HG03460 (cell line): ENCODE data around the gene TLK2.
"Not testable (repeated sequence)": the region's sequence is repeated elsewhere in the genome, so short reads cannot be mapped to it uniquely, and the experiment has no call there.

ENCODE experiments used
- ATAC-seq: cut with Tn5 transposase; IDR thresholded peaks from one replicate; pipeline ENCODE4 v1.9.1; 2021; ENCODE audit not compliant: unreplicated experiment

The TLK2 gene

DNA sequence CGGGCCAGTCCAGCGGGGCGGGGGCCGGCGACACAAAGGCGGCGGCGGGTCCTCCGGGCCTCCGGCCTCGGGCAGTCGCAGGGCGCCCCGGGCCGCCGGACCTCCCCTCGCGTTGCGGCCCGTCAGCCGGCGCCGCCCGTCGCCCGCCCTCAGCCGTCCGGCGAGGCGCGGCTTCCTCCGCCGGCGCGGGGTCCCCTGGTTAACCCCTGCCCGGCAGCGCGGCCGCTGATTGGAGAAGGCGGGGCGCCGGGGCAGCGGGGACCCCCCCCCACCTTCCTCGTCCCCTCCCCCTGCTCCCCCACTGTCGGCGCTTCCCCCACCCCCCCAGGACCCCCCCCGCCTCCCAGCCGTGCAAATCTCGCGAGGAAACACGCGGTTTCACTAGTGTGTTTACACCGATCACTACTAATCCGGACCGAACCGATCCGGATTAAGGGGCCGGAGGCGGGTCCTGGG lies at the start of gene TLK2:
Gene TLK2 (plus strand): TSS at position 402 of the 456 bp plus-strand sequence. CDS start 2,301 bp downstream, outside the sequence.
- peak; percentile 74 for ATAC-seq

DNA sequence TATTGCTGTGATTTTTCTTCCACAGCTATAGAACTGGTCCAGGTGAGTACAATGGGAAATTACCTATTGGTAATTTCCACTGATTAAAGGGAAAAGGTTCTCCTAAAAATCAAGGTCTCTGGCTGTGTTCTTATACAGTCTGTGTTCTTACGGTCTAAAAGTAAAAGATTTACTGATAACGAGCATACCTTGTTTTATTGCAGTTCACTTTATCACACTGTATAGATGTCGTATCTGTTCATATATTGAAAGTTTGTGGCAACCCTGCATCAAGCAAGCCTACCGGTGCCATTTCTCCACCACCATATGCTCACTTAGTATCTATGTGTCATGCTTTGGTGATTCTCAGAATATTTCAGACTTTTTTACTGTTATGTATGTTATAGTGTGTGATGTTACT lies 43.4 kb upstream of the TLK2 start:
- ATAC-seq = not testable (repeated sequence)

DNA sequence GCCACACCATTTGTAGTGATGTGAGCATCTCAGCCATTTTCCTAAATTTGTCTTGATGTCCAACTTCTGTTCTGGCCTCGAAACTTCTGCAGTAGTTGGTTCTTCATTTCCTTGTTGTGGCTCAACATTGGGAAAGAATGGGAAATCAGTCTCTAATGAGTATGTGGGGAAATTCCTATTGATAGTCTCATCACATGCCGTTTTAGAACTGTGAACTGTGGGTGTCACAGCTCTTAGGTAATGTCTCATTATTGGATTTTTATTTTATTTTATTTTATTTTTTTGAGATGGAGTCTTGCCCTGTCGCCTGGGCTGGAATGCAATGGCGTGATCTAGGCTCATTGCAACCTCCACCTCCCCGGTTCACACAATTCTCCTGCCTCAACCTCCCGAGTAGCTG lies 37.4 kb upstream of the TLK2 start:
- not testable (repeated sequence) for ATAC-seq

DNA sequence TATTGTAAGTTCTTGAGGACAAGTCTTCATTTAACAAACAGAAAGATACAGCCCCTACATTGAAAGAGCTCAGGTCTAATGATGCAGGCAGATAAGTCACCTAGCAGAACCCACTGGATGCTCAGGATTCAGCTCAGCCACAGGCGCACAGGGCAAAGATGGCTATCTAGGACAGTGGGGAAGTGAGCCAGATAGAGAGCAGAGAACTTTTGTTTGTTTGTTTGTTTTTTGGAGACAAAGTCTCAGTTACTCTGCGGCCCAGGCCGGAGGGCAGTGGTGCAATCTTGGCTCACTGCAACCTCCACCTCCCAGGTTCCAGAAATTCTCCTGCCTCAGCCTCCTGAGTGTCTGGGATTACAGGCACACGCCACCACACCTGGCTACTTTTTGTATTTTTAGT lies 34.6 kb upstream of the TLK2 start:
- ATAC-seq = no peak

DNA sequence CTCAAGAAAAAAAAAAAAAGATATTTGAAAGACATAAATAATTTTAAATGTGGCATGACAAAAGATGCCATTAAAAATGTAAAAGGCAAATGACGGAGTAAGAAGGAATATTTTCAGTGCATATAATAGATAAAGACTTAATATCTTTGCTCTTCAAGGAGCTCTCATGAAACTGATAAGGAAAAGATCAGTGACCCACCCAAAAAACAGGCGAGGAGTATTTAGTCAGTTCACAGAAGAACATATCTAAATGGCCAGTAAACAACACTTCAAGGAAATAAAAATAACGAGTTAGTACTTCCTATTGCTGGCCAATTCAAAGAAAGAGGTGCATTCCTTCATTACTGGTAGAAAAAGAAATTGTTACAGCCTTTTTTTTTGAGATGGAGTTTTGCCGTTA lies 32.8 kb upstream of the TLK2 start:
- ATAC-seq = not testable (repeated sequence)

DNA sequence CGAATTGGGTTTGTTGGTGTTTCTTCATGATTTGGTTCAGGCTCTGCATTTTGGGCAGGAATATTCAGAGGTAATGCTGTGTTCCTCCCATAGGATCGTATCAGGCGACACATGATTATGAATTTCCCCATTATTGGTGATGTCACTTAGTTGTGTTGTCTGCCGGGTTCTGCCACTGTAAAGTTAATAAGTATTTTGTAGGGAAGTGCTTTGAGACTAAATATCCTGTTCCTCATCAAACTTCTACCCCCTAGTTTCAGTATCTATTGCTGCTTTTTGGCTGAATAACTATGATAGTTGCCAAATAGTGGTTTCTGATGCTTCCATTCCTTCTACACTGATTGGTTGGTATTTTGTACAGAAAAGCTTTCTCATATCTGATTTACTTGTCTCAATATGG lies 26.4 kb upstream of the TLK2 start:
- ATAC-seq = not testable (repeated sequence)

DNA sequence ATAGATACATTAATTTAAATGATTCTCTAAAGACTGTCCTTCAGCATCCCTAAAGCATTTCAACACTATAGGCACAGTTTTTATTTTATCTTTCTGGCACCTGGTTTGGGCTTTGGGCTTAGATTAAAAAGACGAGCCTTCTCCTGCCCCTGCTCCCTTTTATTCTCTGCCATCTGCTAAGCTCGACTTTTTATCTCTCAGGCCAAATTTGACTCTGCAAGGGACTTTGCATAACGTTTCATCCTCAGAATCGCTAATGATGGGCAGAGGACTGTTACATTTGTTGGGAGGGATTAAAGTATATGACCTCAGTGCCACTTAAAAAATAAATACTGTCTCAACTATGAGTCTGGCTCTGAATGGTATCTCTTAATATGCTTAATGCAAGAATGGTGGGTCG lies 25.6 kb upstream of the TLK2 start:
- not testable (repeated sequence) for ATAC-seq

DNA sequence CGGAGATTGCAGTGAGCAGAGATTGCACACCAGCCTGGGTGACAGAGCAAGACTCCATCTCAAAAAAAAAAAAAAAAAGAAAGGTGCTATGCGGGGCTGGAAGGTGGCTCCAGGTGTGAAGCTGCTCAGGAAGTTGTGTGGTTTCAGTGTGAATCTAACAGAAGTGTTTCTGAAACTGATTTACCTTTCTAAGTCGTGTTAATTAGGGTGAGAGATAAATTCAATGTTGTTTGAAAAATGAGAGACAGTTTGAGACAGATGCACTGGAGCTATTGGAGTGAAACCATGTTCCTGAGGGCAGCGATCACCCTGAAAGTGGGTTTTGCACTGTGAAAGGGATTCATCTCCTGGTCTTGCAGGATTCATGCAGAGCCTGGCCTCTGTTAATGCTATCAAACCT lies 25.0 kb upstream of the TLK2 start:
- ATAC-seq = not testable (repeated sequence)

DNA sequence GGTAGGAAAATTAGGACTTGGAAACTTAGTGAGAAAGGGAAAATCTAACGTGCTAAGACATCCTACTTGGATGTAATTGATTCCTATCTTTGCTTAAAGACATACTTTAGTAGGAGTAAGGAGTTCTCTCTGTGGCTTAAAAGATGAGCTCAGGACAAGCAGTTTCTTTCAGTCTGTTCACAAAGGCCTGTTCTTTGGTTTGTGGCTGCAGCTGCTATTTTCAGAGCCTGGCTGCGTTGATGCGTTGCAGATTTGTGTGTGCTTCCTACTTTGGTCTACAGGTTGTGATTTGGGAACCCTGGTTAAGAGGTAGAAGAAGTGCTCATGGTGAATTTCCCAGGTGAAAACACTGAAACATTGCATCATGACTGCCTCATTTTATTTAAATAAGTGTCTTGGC lies 24.5 kb upstream of the TLK2 start:
- ATAC-seq = peak; percentile 64

DNA sequence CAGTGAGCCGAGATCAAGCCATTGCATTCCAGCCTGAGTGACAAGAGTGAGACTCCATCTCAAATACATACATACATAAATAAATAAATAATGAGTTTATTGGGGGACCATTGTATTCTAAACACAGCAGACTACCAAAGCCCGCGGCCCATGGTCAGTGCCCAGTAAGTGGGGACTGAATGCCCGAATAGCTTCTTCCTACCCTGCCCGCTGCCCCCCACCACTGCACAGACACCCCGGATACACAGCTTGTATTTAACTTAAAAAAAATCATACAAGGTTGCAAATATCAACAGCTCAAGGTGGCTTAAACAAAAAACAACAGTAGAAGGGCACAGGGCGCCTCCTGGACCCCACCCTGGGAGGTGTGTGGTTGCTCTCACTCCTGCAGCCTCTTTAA lies 22.6 kb upstream of the TLK2 start:
- ATAC-seq = no peak

DNA sequence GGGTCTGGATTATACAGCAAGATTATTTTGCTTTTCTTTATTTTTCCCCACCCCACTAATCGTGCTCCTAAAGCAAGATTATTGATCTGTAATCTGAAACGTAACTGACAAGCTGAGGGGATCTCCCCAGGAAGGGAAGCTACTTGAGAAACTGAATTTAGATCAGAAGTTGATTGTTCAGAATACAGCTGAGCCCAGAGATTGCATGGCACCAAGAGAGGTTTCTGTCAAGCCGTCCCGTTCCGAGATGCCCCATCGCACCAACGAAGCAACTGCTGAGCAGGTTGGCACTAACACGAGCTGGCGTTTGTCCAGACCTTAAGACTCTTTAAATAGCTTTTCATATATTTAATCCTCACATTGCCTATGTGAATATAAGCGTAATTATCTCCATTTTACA lies 20.1 kb upstream of the TLK2 start:
- not testable (repeated sequence) for ATAC-seq

DNA sequence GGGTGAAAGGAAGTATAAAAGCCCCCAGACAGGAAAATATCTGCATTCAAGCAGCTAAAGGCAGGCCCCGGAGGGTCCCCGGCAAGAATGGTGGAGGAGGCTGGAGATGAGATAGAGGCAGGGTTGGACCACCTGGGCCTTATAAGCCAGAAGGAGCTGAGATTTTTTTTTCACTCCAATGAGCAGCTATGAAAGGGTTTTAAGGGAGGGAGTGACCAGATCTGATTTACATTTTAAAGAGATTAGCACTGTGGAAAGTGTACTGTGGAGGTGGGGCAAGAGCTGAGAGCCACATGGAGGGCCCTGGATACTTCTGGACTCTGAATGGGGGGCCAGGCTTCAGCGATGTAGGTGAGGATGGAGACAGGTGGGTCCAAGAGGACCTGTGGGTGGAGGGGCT lies 14.2 kb upstream of the TLK2 start:
- not testable (repeated sequence) for ATAC-seq

DNA sequence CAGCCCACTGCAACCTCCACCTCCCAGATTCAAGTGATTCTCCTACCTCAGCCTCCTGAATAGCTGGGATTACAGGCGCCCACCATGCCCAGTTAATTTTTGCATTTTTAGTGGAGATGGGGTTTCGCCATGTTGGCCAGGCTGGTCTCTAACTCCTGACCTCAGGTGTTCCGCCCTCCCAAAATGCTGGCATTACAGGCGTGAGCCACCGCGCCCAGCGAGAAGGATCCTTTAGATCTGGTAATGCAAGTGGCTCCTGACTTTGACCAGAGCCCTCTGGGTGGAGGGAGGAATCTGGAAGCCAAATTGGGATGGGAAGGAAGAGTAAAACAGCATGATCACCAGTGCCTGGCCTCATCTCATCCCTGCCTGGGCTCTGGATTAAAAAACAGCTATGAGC lies 13.4 kb upstream of the TLK2 start:
- not testable (repeated sequence) for ATAC-seq

DNA sequence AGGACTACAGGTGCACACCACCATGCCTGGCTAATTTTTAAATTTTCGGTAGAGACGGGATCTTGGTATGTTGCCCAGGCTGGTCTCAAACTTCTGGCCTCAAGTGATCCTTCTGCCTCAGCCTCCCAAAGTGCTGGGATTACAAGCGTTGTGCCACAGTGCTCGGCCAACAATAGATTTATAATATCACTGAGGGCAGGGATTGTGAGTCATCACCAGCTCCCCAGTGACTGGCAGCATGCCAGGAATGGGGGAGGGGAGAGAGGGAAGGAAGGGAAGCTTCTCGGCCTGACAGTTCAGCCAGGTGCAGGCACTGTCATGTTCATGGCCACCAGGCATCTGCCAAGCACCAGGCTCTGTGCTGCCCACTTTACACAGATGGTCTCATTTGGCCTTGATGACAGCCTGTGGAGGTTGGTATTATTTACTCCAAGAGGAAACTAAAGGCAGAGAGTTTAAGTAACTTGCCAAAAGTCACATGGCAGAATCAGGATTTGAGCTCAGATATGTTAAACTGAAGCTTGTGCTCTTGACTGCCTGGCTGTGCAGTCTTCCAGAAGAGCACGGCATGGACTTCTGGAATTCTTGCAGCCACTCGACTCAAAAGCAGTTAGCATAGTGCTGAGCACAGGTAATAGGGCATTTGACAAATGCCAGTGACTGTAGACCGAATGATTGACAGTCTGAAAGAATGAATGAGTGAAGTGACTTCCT lies 7.8 kb upstream of the TLK2 start:
- ATAC-seq = not testable (repeated sequence)

DNA sequence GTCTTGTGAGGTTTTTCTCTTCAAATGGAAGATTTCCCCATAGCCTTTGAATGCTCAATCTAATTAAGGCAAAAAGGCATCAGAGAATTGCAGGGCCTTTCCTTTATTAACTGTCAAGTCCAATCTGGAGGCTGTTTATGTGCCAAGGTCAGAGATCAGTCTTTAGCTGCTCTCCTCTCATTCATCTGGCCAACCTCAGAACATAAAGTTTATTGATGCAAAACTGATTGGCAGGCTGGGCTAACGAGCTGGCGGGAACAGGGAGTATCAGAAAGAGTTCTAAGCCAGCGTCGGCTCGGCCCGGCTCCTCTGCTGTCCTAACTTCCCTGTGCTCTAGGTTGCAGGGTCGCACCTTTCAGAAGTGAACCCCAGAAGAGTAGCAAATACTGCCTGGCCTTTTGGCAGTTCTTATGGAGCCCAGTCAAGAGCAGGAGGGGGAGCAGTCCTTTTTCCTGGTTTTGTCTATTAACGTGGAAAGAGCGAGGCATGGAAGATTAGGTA lies 7.2 kb upstream of the TLK2 start:
- ATAC-seq = not testable (repeated sequence)

DNA sequence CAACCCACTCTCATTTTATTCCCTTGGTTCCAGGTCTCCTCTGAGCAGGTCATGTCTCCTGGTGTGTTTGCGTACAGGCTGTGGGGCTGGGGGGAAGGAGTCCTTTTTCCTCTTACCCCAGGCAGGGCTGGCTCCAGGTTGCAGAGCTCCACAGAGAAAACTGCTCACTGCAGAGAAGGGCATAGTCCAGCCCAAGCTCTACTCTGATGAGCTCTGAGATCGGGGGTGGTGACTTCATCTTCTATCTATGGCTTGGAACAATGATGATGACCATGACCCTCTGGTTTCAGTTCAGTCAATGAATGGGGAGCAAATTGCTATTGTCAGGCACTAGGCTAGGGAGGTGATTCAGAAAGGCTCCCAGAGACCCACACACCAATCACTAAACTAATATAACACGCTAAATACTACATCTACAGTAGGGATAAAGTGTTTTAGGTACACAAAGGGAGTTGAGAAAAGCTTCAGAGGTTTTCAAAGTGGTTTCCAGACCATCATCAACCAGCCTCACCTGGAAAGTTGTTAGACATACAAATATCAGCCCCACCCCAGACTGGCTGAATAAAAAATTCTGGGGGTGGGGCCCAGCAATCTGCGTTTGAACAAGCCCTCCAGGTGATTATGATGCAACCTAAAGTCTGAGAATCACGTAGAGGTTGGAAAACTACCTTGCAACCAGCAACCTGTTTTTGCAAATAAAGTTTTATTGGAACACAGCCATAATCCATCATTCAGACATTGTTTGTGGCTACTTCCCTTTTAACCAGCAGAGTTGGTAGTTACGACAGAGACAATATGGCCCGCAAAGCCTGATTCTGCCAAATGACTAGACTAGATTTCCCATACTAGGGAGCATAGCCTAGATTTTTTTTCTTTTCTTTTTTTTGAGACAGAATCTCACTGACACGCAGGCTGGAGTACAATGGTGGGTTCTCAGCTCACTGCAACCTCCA lies 5.3 kb upstream of the TLK2 start:
- ATAC-seq = not testable (repeated sequence)

DNA sequence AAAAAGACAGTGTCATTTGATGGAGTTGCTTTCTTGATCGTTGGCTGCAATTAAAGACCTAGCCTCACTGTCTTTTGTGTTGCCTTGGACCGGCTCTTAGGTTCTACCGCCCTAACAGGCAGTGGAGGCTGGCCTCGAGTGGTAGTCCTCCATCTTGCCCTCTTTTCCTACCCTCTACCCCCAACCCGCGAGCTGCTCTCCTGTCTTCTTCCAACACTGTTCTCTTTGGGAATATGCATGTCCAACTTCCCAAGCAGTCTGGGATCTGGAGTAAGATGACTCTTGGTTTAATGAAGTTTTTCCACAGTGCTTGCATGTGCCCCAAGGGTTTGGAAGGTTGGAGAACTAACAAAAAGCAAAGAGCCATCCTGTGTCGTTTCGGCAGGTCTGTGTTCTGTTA lies 1.5 kb upstream of the TLK2 start:
- not testable (repeated sequence) for ATAC-seq

DNA sequence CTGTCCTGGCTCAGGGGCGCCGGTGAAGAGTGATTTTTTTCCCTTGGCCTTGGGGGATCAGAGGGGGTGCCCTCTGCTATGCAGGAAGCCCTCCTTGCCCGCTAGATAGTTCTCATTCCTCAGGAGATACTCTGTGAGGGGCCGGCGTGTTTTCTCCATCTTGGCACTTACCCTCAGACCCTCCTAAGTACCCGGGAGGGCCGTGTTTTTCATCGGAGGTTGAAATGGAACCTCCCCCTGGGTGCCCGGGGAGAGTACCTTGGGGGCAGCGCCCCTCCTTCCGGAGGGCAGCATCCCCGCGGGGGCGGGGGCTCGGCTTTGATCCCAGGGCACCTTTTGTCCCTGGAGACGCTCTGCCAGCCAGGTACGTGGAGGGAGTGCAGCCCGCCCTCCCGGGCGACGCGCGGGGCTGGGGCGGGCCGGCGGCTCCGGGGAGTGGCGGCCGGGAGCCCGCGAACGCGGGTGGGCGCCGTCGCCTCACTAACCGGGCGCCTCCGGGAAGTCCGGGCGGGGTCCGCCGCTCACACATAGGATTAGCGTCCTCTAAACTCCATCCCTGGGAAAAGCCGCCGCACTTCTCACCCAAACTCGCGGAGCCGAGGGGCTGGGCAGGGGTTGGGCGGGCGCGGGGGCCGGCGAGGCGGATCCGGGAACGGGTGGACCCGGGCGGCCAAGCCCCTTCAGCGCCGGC lies 762 bp upstream of the TLK2 start:
- peak; percentile 22 for ATAC-seq

DNA sequence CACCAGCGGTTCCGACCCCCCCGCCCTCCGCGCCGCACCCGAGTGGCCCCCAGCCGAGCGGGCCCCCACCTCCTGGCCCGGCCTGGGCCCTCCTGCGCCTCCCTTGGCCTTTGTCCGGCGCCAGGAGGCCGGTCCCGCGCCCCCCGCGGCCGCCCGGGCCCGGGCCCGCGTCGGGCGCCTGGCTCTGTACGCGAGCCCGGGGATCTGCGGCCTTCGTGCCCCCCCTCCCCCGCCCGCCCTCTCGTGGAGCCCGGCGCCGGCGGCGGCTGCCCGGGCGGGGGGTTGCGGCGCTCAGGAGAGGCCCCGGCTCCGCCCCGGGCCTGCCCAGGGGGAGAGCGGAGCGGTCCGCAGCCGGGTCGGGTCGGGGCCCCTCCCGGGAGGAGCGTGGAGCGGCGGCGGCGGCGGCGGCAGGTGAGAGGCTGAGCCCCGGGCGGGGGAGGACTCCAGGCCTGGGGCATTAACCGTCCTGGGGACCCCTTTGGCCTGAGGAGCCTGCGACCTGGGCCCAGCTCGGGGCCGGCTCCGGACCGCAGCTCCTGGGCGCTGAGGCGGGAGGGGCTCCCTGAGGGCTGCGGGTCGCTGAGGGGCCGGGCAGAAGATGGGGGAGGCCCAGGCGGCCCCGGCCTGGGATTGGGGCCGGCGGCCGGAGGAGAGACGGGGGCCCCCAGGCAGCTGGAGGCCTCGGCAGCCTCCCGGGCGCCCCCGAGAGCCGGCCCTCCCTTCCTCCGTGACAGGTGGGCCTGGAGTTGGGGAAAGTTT lies 434 bp downstream of the TLK2 start:
- ATAC-seq = peak; percentile 28

DNA sequence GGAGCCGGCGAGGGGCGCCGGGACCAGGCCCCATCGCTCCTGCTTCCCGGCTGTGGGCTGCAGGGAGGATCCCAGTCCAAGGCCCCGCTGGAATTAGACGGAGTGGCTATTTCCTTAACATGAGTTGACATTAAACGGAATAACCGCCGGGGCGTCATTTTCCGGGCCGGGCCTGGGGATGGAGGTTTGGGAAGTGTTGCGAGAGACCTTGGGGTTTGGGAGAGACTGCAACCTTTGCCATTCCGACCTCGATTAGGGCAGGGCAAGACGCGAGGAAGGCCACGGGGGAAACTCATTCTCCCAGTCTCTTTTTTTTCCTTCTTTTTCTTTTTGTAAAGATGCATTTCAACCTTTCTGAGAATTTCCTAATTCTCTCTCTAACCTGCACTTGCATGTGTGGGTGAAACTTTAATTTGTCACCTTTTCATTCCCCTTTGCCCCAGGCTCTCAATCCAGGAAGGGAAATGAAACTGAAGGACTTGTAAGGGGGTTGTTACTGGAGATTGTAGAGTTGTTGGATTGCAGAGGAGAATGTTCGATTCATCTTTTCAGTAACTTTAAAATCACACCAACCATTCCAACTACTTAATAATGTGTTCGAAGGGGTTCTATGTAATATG lies 1.1 kb downstream of the TLK2 start:
- not testable (repeated sequence) for ATAC-seq
